Caco-2 (cell line): ENCODE data around the gene REM2. TPM values are rescaled to one million over a fixed set of nuclear protein-coding genes. Genes with fewer than 3 reads are reported as not detected.

Experiments used
- BruUV-seq: library from RNA; stranded (reverse); fragments of 400-500 nt; replicated peaks from 2 replicates; lab custom pipeline; 2021; lab: Mats Ljungman, UMichigan
- CTCF ChIA-PET: fragments of 300-600 bp; sonication (Branson Sonifier 250); formaldehyde crosslinking; loops from one replicate; lab custom pipeline; 2022; ENCODE audit warnings: antibody characterized with exemption; lab: Charles Lee
- POLR2A ChIA-PET: fragments of 300-600 bp; sonication (Branson Sonifier 250); formaldehyde crosslinking; loops from one replicate; lab custom pipeline; 2022; ENCODE audit warnings: antibody characterized with exemption; lab: Charles Lee
- DNase-seq, 2 experiments: peaks; one replicate each; pipeline versions ENCODE4 v3.0.0 to v3.0.0-alpha.2; 2020 to 2022
- H3K27me3 ChIP-seq: replicated peaks from 2 replicates; pipeline ENCODE4 v1.6.0; 2011; ENCODE audit warnings: low read length; ENCODE audit not compliant: control insufficient read depth, insufficient read depth
- H3K36me3 ChIP-seq: 2 replicates; pipeline ENCODE4 v1.5.1; 2011; ENCODE audit warnings: low read length; ENCODE audit not compliant: control insufficient read depth, insufficient read depth
- H3K4me1 ChIP-seq: fragments of 250-450 bp; sonication (Bioruptor Pico); 2 replicates; pipeline ENCODE4 v1.5.1; 2020; ENCODE audit warnings: mild to moderate bottlenecking
- H3K4me3 ChIP-seq: 2 replicates; pipeline ENCODE4 v1.5.1; 2011; ENCODE audit warnings: low read depth, mild to moderate bottlenecking, control low read depth, low read length
- H3K9me3 ChIP-seq: fragments of 250-450 bp; sonication (Bioruptor Pico); 2 replicates; pipeline ENCODE4 v1.5.1; 2020; ENCODE audit warnings: mild to moderate bottlenecking, moderate library complexity
- H3K27ac Mint-ChIP-seq: one replicate; pipeline ENCODE4 v1.8.0; 2022; ENCODE audit warnings: mixed read lengths; ENCODE audit not compliant: unreplicated experiment
- H3K27me3 Mint-ChIP-seq: one replicate; pipeline ENCODE4 v1.8.0; 2022; ENCODE audit warnings: mixed read lengths; ENCODE audit not compliant: insufficient read depth, unreplicated experiment
- H3K36me3 Mint-ChIP-seq: one replicate; pipeline ENCODE4 v1.8.0; 2022; ENCODE audit warnings: mild to moderate bottlenecking, mixed read lengths; ENCODE audit not compliant: insufficient read depth, unreplicated experiment
- H3K4me1 Mint-ChIP-seq: one replicate; pipeline ENCODE4 v1.8.0; 2022; ENCODE audit warnings: low read depth, mixed read lengths; ENCODE audit not compliant: unreplicated experiment
- H3K4me3 Mint-ChIP-seq: one replicate; pipeline ENCODE4 v1.8.0; 2022; ENCODE audit warnings: mild to moderate bottlenecking, moderate library complexity, mixed read lengths; ENCODE audit not compliant: unreplicated experiment
- H3K9me3 Mint-ChIP-seq: one replicate; pipeline ENCODE4 v1.8.0; 2022; ENCODE audit warnings: mixed read lengths; ENCODE audit not compliant: unreplicated experiment
- CTCF ChIP-seq, 2 experiments: fragments of 200-600 bp in 1 of 2; IDR thresholded peaks; 1 replicate in 1 of 2; 2 replicates in 1 of 2; pipeline versions ENCODE4 v1.5.1 to v1.8.0; 2011 to 2022; ENCODE audit warnings: antibody characterized with exemption in 1 of 2, control low read depth in 1 of 2, inconsistent platforms in 1 of 2, low read depth in 1 of 2, low read length in 1 of 2, mild to moderate bottlenecking in 1 of 2, moderate library complexity in 1 of 2; ENCODE audit not compliant: insufficient read depth in 1 of 2, severe bottlenecking in 1 of 2, unreplicated experiment in 1 of 2
- intact Hi-C: fragments of 100-400 bp; cut with micrococcal nuclease; formaldehyde crosslinking; loops from one replicate; pipeline ENCODE4 v1.10.0; 2022; ENCODE audit not compliant: unreplicated experiment
- total RNA-seq: library from RNA; stranded (reverse); gene quantifications from 2 replicates; pipeline ENCODE4 v1.2.3, GENCODE V29; 2022

REM2 gene
- total RNA-seq, 1 experiment from 2014 or later, result 0.41 TPM

DNA sequence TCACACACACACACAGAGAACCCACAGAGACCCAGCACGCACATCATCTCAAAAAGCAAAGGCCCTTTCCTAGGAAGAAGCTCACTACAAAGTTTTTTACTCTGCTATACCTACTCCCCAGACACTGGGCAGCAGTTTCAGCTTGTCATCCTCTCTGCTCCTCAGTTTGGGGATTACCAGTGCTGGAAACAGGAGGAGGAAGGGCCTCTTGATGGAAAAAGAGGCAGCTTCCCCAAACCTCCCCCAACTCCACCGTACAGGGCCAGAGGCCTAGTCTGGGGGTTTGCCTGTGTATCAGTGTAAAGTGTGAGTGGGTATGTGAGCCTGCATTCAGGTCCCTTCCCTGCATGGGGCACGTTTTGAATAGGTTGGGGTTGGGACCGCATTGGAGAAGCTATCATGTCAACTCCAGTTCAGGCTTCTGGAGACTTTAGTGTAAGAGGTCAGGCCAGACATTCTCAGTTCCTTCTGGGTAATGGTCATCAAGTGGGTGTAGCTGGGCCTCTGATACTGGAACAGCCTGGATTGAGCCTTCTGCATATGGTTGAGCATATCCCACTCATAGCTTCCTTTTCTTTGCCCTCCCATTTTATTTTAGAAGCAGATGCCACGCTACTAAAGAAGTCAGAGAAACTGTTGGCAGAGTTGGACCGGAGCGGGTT, 1.2 kb downstream of the REM2 start:
- no peaks in the 10 kb centered on the region for H3K27me3 Mint-ChIP-seq
- peaks cover 11% of the 10 kb centered on the region for H3K36me3 Mint-ChIP-seq
- H3K4me3 ChIP-seq, result no peak overlapping the region
- H3K36me3 ChIP-seq, result no peaks in the 10 kb centered on the region
- no peak overlapping the region for H3K4me3 Mint-ChIP-seq
- no peaks in the 10 kb centered on the region for H3K9me3 Mint-ChIP-seq
- ChIA-PET CTCF (interaction anchor here (1.8 to 2.0 kb wide), 2 partner anchors 12 to 13 kb away, joined by 6 to 8 read pairs; partner anchors contain the start of gene LRP10), POLR2A (no interaction called here)
- H3K27ac Mint-ChIP-seq, result no peak overlapping the region
- DNase-seq, result no peak
- peaks cover 9% of the 10 kb centered on the region for H3K4me1 ChIP-seq
- no peak for TF ChIP-seq CTCF (IDR thresholded peaks at IDR 0.05; ENCODE audit: insufficient read depth in 1 of 2, low read depth in 1 of 2, low read length in 1 of 2, severe bottlenecking in 1 of 2, unreplicated experiment in 1 of 2)
- H3K9me3 ChIP-seq, result no peaks in the 10 kb centered on the region
- no peaks in the 10 kb centered on the region for H3K27me3 ChIP-seq
- BruUV-seq, result no TSS peak
- H3K4me1 Mint-ChIP-seq, result peaks cover 13% of the 10 kb centered on the region
- intact Hi-C loops, result no loop called here

GRCh38 chr14:22884738-22885523, 1.9 kb downstream of the REM2 start:
- CTCF ChIA-PET, result interaction anchor here (2.0 kb wide), 1 partner anchor 13 kb away, joined by 8 read pairs; the partner anchor contains the start of gene LRP10
- no peak overlapping the region for H3K4me3 ChIP-seq
- peaks cover 4% of the 10 kb centered on the region for H3K4me1 ChIP-seq
- no peaks in the 10 kb centered on the region for H3K27me3 ChIP-seq
- no peaks in the 10 kb centered on the region for H3K9me3 ChIP-seq
- Mint-ChIP-seq H3K4me1 (peaks cover 8% of the 10 kb centered on the region), H3K27ac (no peak overlapping the region), H3K36me3 (peaks cover 11% of the 10 kb centered on the region), H3K27me3 (no peaks in the 10 kb centered on the region), H3K9me3 (no peaks in the 10 kb centered on the region), H3K4me3 (peak overlapping the region; percentile 27)
- BruUV-seq, result no TSS peak
- POLR2A ChIA-PET, result no interaction called here
- intact Hi-C loops, result no loop called here
- no peaks in the 10 kb centered on the region for H3K36me3 ChIP-seq
- TF ChIP-seq CTCF (IDR thresholded peaks at IDR 0.05; ENCODE audit: insufficient read depth in 1 of 2, low read depth in 1 of 2, low read length in 1 of 2, severe bottlenecking in 1 of 2, unreplicated experiment in 1 of 2), result no peak
- DNase-seq, result no peak

DNA sequence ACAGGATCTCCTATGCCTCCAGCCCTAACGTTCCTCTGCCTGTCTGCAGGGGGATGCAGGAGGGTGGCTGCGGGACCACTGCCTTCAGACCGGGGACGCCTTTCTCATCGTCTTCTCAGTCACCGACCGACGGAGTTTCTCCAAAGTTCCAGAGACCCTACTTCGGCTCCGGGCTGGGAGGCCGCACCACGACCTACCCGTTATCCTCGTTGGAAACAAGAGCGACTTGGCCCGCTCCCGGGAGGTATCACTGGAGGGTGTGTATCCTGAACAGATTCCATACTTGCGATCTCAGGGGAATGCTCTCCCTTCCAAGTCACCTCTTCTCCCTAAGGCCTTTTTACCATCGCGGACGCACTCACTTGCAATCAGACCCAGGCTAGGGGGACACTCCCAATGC, 3.0 kb downstream of the REM2 start:
- peaks cover 11% of the 10 kb centered on the region for H3K36me3 Mint-ChIP-seq
- intact Hi-C loops, result no loop called here
- peak overlapping the region; percentile 91 for H3K4me3 Mint-ChIP-seq
- H3K9me3 ChIP-seq, result no peaks in the 10 kb centered on the region
- peaks cover 8% of the 10 kb centered on the region for H3K4me1 Mint-ChIP-seq
- no peak for TF ChIP-seq CTCF (IDR thresholded peaks at IDR 0.05; ENCODE audit: insufficient read depth in 1 of 2, low read depth in 1 of 2, low read length in 1 of 2, severe bottlenecking in 1 of 2, unreplicated experiment in 1 of 2)
- H3K9me3 Mint-ChIP-seq, result no peaks in the 10 kb centered on the region
- peaks cover 4% of the 10 kb centered on the region for H3K4me1 ChIP-seq
- H3K36me3 ChIP-seq, result no peaks in the 10 kb centered on the region
- no TSS peak for BruUV-seq
- ChIA-PET POLR2A (interaction anchor here (1.0 kb wide), 1 partner anchor 209 kb away, joined by 3 read pairs; the partner anchor contains the start of genes ACIN1 and C14orf119), CTCF (interaction anchor here (1.0 to 2.0 kb wide), 6 partner anchors 14 to 120 kb away, joined by 3 to 8 read pairs (median 4); partner anchors contain the start of genes LRP10 and OXA1L)
- H3K4me3 ChIP-seq, result peak overlapping the region; percentile 52
- peak overlapping the region; percentile 48 for H3K27ac Mint-ChIP-seq
- no peaks in the 10 kb centered on the region for H3K27me3 Mint-ChIP-seq
- no peak for DNase-seq
- no peaks in the 10 kb centered on the region for H3K27me3 ChIP-seq
